Hematopoietic multipotent progenitor cell treated with erythropoietin and hydrocortisone succinate and interleukin-3 and kit ligand, for 8 days (in vitro differentiated cells): Measurements from ENCODE around the gene IFNG.

ENCODE experiments used
- DNase-seq: peaks from one replicate; pipeline ENCODE4 v3.0.0-alpha.2; 2015

Gene IFNG

DNA sequence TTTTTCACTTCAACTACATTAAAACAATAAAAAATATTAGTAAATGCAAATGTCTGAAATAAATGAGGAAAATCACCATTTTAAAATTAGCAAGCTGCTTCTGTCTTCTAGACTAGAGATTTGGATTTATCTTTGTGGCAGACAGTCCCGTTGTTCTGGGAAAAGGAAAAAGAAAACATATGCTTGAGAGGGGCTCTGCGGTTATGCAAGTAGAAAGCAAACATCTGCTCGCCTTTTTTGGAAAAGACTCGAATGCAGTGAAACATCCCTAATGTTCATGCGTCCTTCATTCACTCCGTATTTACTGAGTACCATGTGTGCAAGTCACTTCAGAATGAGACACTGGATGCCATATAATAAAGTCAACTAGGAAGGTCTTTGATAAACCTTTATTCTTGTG is 44.9 kb downstream of the IFNG start:
- DNase-seq, result no peak

DNA sequence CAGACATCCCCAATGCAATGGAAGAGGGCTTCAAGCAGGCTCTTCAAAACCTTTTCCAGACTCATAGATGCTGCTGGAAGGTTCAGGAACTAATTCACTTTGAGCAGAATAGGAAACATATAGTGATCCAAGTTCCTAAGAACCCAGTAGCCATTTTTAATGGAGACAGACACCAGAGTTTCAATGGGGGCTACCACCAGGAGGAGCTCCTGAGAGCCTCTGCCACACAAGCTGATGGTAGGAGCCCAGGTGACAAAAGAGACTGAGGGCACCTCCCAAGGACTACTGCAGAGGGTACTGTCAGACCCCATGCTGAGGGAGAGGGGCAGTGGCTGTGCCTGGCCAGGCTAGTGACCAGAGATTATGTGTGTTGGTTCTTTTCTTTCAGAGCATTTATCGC is 45.9 kb downstream of the IFNG start:
- DNase-seq, result peak; percentile 13

DNA sequence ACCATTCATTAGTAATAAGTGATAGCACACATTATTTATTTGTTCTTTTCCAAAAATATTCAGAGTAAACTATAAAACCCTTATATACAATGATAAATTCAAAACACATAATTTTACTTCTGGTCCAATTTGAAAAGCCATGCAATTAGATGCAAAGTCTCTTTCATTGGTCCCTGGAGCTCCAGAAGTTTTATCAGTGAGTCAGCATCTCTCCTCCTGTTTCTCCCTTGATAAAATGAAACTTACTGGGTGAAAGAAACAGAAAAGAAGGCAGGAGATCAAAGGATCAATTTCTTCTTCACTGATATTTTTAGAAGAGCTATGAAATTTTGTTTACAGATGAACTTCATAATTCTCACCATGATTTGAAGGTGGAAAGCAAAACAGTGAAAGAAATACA is 47.5 kb downstream of the IFNG start:
- no peak for DNase-seq

DNA sequence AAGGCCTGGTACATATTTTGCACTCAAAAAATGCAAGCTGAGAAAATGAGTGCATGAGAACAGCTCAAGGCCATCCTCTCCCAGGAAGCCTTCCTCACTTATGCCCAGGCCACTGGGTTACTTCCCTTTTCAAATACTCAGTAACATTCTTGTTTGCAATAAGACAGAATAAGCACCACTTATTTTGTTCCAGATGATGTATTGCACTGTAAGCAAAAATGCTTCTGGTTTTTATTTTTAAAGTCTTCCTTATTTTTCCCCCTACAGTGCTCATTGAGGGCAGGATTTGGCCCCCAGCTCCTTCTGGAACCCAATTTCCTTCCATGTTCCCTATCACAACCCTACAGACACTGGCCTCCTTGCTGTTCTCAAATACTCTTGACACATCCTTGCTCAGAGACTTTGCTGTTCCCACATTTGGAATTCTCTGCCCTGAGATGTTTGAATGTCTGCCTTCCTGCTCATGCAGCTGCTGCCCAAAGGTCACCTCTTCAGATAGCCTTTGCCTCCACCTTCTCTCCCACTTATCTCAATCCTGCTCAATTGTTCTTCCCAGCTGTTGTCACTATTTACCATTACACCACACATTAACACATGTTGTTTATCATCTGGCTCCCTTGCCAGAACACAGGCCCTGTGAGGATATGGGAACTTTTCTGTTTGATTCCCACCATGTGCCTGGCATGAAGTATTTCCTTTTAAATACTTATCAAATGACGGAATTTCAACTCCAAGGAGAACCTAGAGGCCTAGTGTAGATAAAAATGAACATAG is 49.9 kb downstream of the IFNG start:
- DNase-seq, result no peak

DNA sequence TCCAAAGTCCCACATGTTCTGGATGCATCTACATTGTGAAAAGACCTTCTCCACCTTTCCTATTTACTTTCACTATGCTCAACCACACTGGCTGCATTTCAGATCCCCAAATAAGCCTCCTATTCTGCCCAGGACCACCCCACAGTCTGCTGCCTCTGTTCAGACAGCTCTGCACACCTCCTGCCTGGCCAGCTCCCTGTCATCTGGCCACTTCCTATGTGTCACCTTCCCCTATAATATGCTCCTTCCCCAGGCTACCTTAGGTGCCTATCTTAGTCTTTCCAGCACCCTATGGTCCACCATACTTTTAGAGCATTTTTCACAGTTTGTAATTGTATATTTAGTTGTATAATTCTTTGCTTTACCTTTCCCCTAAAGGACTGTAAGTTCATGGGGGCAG is 50.5 kb downstream of the IFNG start:
- DNase-seq, result no peak

DNA sequence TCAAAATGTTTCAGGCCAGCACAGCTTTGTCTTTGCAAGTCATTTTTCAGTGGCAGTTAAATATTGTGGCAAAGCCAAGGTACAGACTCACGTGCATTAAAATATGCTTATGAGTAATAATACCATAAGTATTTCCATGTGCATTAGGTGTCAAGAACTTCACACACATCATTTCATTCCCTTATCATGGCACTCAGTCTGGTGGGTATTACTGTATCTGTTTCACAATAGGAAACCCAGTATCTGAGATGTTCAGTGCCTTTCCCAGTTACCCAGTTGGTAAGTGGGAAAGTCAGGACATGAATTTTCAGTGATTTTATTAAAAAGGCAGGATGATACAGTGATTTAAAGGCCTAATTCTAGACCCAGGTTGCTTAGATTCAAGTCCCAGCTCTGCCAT is 52.9 kb downstream of the IFNG start:
- DNase-seq, result no peak

DNA sequence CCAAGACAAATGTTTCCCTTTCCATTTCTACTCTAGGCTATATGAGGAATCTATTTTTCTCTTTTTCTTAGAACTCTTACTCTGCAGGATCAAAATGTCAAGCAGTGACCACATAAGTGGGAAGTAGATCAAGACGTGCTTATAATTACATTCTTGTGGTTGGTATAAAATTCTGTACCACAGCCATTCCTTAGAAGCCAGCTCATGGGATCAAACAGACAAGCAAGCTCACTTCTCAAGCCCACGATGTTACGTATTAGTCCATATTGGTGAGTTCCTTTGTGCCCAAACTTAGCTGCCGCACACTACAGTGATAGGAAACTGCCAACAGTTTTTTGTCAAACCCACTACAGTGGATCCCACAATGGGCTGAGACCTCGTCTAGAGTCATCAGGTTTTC is 53.4 kb downstream of the IFNG start:
- DNase-seq, result no peak
